Amniotic epithelial cell (primary cell): ENCODE data around the gene OR2T11.
"Not testable (repeated sequence)": the region's sequence is repeated elsewhere in the genome, so short reads cannot be mapped to it uniquely, and the experiment has no call there.

ENCODE experiments used
- DNase-seq: peaks from one replicate; pipeline ENCODE4 v3.0.0-alpha.2; 2010; ENCODE audit warnings: low read depth

The OR2T11 gene

GRCh38 chr1:248634991-248635390 lies at the start of gene OR2T11:
Gene OR2T11 (minus strand): TSS chr1:248635091. CDS start chr1:248627128, 7,963 bp downstream.
- DNase-seq = not testable (repeated sequence)

GRCh38 chr1:248681651-248682050 lies 46.8 kb upstream of the OR2T11 start:
- no peak for DNase-seq

- no peak for DNase-seq
Measured at GRCh38 chr1:248670003-248670402, 35.1 kb upstream of the OR2T11 start.

- DNase-seq = not testable (repeated sequence)
Measured at GRCh38 chr1:248663453-248664328, 28.8 kb upstream of the OR2T11 start.

GRCh38 chr1:248656797-248657196 lies 21.9 kb upstream of the OR2T11 start:
- DNase-seq = not testable (repeated sequence)

GRCh38 chr1:248655354-248655753 lies 20.5 kb upstream of the OR2T11 start, which contains the start of gene OR2T27:
Gene OR2T27 (minus strand): TSS chr1:248655528. CDS start chr1:248650884, 4,644 bp downstream.
- DNase-seq = not testable (repeated sequence)

GRCh38 chr1:248648770-248649536 lies 14.1 kb upstream of the OR2T11 start:
- not testable (repeated sequence) for DNase-seq

GRCh38 chr1:248645178-248645577 lies 10.3 kb upstream of the OR2T11 start, which contains the start of gene OR2T35:
Gene OR2T35 (minus strand): TSS chr1:248645278. CDS start chr1:248639258, 6,020 bp downstream.
- not testable (repeated sequence) for DNase-seq

GRCh38 chr1:248642971-248643651 lies 8.2 kb upstream of the OR2T11 start:
- DNase-seq = not testable (repeated sequence)

- not testable (repeated sequence) for DNase-seq
Measured at GRCh38 chr1:248641583-248641982, 6.7 kb upstream of the OR2T11 start.

GRCh38 chr1:248640906-248641305 lies 6.0 kb upstream of the OR2T11 start:
- DNase-seq = not testable (repeated sequence)

GRCh38 chr1:248639652-248640051 lies 4.8 kb upstream of the OR2T11 start:
- not testable (repeated sequence) for DNase-seq

GRCh38 chr1:248636612-248637011 lies 1.7 kb upstream of the OR2T11 start:
- not testable (repeated sequence) for DNase-seq

- no peak for DNase-seq
Measured at GRCh38 chr1:248631354-248632008, 3.4 kb downstream of the OR2T11 start.

- no peak for DNase-seq
Measured at GRCh38 chr1:248630551-248630950, 4.3 kb downstream of the OR2T11 start.

- no peak for DNase-seq
Measured at GRCh38 chr1:248627971-248628844, 6.7 kb downstream of the OR2T11 start.

- DNase-seq = no peak
Measured at GRCh38 chr1:248625971-248626370, 8.9 kb downstream of the OR2T11 start.

- DNase-seq = no peak
Measured at GRCh38 chr1:248625166-248625565, 9.7 kb downstream of the OR2T11 start.

GRCh38 chr1:248622570-248623001 lies 12.3 kb downstream of the OR2T11 start:
- peak; percentile 3 for DNase-seq

GRCh38 chr1:248621770-248622169 lies 13.1 kb downstream of the OR2T11 start:
- DNase-seq = no peak
